ENCODE measurements around the gene DYSF. TPM values are rescaled to one million over a fixed set of nuclear protein-coding genes. Genes with fewer than 3 reads are reported as not detected.

Gene DYSF
- total RNA-seq = under 1 TPM; 0.33 to 0.34 TPM

GRCh38 chr2:71453404-71454220 is at the start of gene DYSF:
Gene DYSF (plus strand): TSS chr2:71453561.

Other genes starting within 250 kb of the DYSF start
- under 1 TPM; 0.33 to 0.34 TPM for gene PAIP2B, start 226.5 kb upstream of the DYSF start, total RNA-seq
- gene ZNF638, start 121.8 kb upstream of the DYSF start, total RNA-seq = 10 to 100 TPM; 82.9 to 90.5 TPM